HG03064 (cell line): ENCODE measurements around the gene MECR.

Experiments
- ATAC-seq: cut with Tn5 transposase; IDR thresholded peaks from one replicate; pipeline ENCODE4 v1.9.1; 2021; ENCODE audit warnings: low read depth; ENCODE audit not compliant: unreplicated experiment

The MECR gene

DNA sequence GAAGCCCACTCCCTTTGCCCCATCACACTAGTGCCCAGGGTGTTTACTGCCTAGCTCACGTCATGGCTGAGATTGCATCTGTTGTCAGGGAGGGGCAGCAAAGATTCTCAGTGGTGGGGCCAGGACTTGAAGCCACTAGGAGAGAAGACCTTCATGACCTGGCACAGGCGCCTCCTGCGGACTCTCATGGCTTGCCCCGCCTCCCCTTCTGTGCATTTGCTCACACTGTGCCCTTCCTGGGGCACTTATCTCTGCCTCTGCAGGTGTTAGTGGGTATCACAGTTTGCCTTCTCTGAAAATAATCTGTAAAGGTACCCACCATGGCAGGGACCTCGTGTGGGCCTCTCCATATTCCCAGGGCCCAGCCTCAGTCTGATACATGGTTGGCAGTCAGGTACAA lies 25.7 kb upstream of the MECR start:
- ATAC-seq = no peak

DNA sequence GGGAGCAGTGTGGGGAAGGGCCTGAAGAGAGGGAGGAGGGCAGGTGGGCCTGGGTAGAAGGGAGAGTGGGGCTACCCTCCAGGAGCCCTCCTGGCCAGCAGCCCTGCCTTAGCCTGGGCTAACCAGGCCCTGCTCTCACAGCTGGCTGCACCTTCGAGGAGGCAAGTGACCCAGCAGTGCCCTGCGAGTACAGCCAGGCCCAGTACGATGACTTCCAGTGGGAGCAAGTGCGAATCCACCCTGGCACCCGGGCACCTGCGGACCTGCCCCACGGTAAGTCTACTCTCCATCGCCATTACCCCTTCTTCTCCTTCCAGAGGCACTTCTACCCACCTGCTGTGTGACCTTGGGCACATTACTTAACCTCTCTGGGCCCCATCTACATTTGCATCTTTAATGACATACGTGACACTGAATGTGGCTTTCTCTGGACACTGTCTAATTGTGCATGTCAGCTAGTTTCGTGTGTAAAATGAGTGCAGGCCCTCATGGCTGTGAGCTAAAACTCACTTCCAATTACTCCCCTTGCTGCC lies 24.5 kb upstream of the MECR start:
- no peak for ATAC-seq

DNA sequence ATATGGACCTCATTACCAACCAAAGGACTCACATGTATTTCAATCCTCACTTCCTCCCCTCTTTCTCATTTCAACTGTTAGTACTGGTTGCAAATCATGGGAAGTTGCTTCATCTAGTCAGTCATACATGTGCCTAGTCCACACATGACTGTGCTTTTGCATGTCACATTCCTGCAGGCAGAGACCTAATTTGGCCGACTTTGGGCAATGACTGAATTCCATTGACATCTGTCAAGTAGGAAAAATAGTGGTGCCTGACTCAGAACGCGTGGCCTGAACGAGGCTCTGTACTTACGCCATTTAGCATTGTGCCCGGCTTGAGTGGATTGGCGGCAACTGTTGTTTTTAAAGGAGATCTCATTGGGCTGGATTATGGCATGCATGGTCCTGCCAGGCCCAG lies 23.6 kb upstream of the MECR start:
- no peak for ATAC-seq

- no peak for ATAC-seq
These were observed 22.4 kb upstream of the MECR start for GRCh38 chr1:29253180-29253579.

DNA sequence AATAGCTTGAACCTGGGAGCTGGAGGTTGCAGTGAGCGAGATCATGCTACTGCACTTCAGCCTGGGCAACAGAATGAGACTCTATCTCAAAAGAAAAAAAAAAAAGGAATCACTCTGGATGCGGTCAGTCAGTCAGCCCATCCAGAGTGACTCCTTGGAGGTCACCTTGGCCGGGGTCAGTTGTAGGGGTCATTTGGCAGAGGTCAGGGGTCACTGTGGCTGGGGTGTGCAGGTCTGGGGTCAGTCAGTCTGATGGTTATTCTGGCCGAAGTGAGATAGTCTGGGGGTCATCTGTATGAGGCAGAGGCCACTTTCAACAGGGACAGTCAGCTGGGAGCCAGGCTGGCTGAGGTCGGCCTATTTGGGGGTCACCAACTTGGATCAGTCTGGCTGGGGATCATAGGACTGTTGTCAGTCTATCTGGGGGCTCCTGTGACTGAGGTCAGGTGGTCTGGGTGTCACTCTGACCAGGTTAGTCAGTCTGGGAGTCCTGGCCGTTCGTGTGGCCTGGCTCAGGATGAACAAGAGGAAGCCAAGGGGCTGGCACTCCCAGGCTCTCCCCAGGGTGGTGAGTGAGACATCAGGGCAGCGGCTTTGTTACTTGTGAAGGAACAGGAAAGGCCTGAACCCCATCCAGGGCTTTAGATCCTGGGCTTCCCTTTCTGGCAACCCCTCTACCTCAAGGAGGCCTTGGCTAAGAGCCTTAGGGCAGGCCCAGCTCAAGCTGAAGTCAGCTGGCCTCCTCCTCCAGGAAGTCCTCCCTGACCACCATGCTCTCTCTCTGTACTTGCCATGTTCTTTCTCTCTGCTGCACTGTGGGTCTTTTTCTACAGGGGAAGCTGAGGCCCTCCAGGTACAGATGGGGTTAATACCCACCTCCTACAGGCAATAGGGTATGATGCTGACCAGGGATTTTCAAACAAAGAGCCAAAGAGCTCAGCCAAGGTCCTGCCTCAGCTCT lies 20.7 kb upstream of the MECR start:
- ATAC-seq = no peak

DNA sequence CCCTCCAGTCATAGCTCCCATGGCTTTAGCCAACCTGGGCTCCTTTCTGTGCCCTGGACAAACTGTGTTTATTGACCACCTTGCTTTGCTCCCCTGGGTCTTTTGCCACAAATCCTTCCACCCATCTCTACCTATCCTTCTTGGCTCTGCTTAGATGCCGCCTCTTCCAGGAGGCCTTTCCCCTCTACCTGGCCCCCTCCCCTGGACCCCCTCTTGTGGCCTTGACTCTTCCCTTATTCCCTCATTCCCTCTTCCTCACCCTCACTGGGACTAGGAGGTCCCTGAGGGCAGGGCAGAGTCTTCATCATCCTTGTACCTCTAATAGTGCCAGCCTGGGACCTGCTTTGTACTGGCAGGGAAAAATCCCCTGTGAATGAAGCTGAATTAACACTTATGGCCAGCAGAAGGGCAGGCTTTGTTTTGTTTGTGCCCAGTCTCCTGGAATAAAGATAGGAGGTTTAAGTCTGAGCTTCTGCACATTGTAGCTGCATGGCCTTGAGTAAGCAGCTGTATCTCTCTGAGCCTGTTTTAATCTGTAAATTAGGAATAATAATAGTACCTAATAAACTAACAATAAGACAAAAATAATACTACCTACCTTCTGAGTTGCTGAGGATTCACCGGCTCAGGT lies 19.3 kb upstream of the MECR start:
- no peak for ATAC-seq

- ATAC-seq = no peak
These were observed 18.5 kb upstream of the MECR start for GRCh38 chr1:29249170-29249691.

DNA sequence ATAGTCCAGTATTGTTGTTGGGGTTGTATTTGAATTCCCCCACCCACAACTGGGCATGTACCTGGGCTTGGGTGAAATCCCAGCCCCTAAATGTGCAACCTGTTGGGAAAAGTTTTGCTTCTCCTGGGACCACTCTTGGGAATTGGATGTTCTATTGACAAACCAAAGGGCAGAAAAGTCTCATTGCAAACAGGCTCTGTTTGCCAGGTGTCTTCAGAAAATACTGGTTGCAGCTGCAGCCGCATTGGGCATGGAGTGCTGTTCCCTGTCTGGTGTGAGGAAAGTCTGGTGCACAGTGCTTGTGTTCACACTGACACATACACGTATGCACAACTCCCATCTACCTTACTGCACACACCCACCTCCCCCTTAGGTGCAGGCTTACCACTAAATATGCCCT lies 17.7 kb upstream of the MECR start:
- no peak for ATAC-seq

GRCh38 chr1:29247571-29248273 lies 17.0 kb upstream of the MECR start:
- ATAC-seq = no peak

DNA sequence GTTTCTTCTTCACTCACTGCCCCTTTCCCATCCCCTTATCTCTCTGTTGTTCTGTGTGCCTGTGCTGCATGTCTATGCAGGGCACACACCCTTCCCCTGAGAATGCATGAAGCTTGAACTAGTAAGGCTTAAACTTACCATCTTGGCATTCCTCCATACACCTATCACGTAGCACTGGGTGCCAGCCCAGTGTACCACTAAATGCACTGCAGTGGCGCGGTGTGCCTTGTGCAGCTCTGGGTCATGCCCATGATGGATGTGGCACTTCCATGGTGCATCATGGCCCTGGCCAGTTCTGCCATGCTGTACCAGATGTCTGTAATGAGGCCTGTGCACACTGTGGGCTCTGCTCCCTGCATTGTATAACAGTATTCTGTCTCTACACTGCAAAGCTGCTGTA lies 16.3 kb upstream of the MECR start:
- no peak for ATAC-seq

- ATAC-seq = no peak
These were observed 15.1 kb upstream of the MECR start for GRCh38 chr1:29245876-29246275.

DNA sequence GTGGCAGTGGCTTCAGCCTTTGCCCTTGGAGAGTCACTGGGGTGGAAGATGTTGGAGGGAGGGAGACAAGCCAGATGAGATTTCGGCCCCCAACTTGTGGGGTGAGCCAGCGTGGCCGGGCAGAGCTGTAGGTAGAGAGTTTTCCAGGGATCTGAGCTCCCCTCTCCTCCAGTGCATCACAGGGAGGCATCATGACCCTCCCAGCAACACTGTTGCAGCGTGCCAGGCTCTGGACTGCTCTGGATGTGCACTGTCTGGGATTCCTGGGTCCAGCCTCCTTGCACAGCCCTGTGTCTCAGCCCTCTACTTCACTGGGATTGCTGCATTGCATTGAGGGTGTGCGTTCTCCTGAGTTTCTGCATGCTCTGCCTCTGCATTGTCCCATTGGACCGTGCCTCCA lies 14.5 kb upstream of the MECR start:
- no peak for ATAC-seq

DNA sequence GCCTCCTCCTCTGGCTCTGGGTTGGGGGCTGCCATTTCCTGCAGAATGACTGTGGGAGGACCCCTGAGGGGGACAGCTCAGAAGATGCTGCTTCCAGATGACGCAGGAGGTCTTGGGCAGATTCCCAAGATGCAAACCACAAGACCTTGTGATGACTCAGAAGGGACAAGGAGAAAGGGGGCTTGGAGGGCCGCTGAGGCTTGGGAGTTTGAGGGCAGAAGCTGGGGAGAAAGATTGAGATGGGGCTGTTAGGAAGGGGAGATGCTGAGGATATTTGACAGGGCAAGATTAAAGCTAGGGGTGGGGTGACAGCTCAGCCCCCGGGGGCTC lies 13.1 kb upstream of the MECR start:
- no peak for ATAC-seq

DNA sequence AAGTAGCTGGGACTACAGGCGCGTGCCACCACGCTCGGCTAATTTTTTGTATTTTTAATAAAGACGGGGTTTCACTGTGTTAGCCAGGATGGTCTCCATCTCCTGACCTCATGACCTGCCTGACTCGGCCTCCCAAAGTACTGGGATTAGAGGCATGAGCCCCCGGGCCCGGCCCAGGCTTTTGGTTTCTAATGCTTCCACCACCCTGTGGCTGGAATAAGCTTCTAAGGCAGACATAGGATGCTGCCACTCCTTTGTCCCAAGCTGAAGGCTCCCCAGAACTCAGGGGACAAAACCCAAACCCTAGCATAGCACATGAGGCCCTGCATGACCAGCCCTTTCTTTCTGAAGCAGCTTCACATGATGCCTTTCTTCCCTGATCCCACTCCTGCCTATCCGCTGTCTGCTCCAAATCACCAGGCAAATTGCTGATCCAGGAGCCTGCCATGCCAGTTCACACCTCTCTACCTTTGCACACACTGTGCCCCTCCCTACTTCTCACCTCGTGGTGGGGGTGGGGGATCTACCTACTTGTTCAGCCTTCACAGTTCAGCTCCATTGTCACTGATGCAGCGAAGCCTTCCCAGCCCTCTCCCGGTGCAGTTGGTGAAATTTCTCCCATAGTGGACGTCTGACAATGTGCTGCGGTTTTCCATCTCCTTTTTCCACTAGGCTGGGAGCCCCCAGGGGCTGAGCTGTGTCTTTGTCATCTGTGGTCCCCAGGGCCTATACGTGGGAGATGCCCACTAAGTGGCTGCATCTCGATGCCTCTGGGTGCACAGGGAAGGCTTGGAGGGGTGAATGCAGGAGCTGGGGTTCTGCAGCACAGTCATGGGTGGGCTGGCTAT lies 12.5 kb upstream of the MECR start:
- ATAC-seq = no peak

GRCh38 chr1:29240986-29241385 lies 10.3 kb upstream of the MECR start:
- no peak for ATAC-seq

DNA sequence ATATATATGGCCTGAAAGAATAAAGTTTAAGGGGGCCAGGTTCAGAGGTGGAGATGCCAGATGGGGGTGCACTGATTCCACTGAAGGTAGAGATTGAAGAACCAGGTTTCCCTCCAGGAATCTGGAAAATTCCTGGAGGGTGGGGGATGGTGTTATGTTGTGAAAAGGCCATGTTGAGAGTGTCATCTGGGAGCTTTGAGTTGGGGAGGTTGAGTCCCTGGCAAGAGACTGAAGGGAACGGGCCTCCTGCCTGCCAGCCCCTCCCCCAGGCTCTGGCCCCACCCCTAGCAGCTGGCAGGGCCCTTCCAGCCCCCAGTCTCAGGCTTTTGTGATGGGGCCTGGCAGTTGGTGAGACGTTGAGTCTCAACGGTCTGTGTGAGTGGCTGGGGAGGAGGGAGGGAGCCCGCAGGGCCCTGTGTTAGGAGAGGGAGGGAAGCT lies 9.7 kb upstream of the MECR start:
- no peak for ATAC-seq

DNA sequence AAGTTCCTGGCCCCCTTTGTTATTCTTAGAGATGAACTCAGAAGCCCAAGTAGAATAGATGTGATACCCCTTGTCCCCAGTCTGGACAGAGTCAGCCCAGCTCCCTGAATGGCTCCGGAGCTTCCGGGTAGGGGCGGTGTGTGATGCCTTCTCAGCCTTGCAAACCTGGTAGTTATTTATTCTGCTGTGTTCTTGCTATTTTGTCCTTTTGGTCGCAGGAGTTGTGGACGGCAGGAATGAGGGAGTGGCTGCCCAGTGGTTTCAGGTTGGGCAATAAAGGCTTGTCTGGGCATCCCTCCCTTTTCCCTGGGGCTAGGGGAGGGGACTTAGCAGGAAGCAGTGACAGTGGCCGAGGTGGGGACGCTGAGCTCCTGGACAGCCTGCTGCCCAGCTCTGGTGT lies 8.4 kb upstream of the MECR start:
- no peak for ATAC-seq

DNA sequence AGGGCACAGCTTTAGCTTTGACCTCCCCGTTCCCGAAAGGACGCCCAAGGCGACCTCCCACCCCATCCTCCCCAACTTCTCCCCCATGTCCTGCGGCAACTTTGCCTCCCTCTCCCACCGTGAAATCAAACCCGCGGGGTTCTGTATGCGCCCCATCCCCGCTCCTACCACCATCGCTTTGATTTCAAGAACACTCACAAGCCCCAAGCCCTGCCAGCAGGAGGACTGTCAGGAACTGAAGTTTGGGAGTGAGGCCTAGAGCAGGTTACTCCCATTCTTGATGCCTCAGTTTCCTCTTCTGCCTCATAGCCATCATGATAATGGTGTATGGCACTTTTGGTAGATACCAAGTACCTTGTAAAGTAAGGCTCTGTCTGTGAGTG lies 7.9 kb upstream of the MECR start:
- no peak for ATAC-seq

DNA sequence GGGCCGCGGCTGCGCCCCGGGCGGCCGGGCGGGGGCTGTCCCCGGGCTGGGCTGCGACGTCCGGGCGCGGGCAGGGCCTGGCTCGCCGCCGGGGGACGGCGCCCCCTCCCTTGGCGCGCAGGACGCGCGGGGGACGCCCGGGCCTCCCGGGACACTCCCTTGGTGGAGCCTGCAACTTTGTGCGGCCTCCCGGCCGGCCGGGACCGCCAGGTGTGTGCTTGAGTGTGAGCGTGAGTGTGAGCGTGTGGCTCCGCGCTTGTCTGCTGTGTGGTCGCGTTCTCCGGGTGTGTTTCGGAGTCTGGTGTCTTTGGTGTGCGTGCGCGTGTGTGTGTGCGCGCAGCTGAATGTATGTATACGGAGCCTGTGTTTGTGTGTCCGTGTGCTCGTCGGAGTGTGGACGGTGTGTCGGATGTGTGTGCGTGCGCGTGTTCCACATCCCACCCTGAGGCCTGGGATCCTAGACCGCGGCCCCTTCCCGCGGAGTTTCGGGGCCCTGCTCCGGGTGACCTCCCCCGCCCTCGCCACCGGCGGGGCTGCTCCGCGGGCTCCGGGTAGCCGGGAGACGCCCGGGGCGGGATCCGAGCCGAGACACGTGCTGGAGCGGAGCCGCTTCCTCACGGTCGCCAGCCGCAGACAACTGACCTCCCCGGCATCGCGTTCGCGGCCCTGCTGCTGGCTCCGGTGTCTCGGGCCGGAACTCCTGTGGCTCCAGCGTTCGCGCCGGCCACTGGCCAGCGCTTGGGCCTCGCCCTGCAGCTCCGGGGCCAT lies 7.3 kb upstream of the MECR start:
- no peak for ATAC-seq
